GM21423 (cell line): ENCODE data around the gene HERC5.
"Not testable (repeated sequence)": the region's sequence is repeated elsewhere in the genome, so short reads cannot be mapped to it uniquely, and the experiment has no call there.

Source experiments
- ATAC-seq: cut with Tn5 transposase; IDR thresholded peaks from one replicate; pipeline ENCODE4 v1.9.1; 2021; ENCODE audit warnings: mild to moderate bottlenecking, moderate library complexity; ENCODE audit not compliant: unreplicated experiment

Gene HERC5

GRCh38 chr4:88456670-88457306, at the start of gene HERC5:
Gene HERC5 (plus strand): TSS chr4:88457119. CDS start chr4:88457270, 151 bp downstream.
- ATAC-seq: peak; percentile 91

DNA sequence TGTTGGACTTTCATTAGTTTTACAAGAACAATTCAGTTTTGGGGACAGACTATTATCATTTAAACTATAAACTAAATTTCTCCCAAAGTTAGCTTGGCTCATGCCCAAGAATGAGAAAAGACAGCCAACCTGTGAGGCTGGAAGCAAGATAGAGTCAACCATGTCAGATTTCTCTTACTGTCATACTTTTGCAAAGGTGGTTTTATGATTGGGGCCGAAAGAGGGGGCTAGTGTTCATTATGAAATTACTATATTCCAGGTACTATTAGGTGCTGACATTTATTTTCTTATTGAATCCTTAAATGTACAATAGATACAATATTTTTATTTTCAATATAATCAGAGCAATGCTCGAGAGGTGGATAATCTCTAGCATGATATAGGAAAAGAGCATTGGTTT, 47.7 kb upstream of the HERC5 start:
- ATAC-seq: no peak

DNA sequence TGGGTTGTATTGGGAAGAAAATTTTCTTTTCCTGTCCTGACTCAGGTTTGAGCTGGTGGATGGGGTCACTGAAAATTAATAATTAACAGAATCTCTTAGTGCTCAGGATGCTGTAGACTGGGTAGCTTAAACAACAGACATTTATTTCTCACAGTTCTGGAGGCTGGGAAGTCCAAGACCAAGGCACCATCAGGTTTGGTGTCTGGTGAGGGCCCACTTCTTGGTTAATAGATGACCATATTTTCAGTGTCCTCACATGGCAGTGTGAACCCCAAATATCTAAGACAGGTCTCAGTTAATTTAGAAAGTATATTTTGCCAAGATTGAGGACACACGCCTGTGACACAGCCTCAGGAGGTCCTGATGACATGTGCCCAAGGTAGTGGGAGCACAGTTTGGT, 47.1 kb upstream of the HERC5 start:
- no peak for ATAC-seq

DNA sequence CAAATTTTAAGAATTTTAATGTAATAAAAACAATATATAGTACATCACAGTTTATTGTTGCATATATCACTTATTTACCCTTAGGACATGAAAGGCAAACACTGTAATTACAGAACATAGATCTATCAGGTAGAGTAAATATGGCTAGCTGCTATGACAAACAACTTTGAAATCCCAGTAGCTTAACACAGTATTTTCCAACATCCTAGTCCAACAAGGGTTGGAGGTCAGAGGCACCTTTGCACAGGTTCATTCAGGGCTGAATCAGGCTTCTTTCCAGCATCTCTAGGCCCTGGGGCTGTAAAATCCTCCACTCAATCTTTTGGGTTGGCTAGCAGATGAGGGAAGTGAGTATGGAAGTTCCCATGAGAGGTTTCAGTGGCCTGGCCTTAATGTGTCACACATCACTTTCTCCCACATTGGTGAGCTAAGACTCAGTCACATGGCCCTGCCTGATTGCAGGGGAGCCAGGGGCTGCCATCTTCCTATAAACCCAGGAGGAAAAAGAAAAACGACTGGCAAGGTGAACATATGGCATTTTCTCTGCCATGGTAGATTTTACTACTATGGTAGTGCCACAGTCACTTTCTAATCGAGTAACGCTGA, 45.3 kb upstream of the HERC5 start:
- ATAC-seq: no peak

DNA sequence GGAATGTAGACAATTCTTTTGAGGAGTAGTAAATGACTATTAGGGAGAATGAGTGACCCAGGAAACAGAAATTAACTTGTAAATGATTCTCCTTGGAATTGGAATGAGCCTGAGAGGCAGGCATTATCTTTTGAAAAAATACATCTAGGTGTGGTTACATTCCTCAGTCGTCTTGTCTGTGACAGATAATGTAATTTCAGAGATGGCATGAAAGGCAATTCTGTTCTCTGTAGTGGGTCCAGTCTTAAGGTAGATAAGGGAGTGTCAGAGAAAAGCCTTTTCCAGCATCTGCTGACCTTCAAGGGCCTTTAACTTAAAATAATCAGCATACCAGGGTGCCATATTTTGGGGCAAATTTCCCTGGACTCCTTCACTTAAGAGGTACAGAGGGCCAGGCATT, 43.1 kb upstream of the HERC5 start:
- ATAC-seq: no peak

DNA sequence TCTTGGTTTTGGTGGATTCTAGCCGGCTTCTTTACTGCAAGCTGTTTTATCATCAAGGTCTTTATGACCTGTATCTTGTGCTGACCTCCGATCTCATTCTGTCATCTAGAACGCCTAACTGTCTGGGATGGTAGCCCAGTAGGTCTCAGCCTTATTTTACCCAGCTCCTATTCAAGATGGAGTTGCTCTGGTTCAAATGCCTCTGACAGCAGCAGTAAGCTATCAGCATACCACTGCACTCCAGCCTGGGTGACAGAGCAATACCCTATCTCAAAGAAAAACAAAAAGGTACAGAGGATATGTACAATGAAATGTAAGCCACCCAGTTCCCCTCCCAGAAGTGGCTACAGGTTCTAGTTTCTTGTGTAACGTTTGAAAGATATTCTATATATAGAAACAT, 42.2 kb upstream of the HERC5 start:
- no peak for ATAC-seq

DNA sequence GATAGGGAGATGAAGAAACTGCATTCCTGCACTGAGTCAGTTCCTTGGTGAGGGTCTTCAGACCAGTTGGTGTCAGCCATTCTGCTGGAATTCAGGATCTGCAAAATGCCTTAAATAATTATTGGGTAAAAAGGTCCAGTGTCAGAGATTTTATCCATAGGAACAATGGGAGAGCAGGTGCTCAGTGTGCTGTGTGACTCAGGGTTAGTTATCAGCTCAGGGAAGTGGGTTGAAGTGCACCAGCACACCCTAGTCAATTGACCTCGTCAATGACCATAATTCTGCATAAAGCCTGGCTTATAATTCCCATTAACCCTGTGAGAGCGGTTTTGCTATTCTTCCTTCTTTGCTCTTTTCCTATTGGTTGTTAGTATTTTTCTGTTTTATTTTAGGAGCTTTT, 40.9 kb upstream of the HERC5 start:
- ATAC-seq: no peak

GRCh38 chr4:88418411-88418810, 38.5 kb upstream of the HERC5 start:
- no peak for ATAC-seq

- no peak for ATAC-seq
These were observed 37.0 kb upstream of the HERC5 start for GRCh38 chr4:88419874-88420273.

- no peak for ATAC-seq
These were observed 36.1 kb upstream of the HERC5 start for GRCh38 chr4:88420844-88421243.

GRCh38 chr4:88422403-88422802, 34.5 kb upstream of the HERC5 start:
- no peak for ATAC-seq

- ATAC-seq: no peak
These were observed 27.5 kb upstream of the HERC5 start for GRCh38 chr4:88429401-88429800.

- no peak for ATAC-seq
These were observed 20.8 kb upstream of the HERC5 start for GRCh38 chr4:88435987-88436693.

DNA sequence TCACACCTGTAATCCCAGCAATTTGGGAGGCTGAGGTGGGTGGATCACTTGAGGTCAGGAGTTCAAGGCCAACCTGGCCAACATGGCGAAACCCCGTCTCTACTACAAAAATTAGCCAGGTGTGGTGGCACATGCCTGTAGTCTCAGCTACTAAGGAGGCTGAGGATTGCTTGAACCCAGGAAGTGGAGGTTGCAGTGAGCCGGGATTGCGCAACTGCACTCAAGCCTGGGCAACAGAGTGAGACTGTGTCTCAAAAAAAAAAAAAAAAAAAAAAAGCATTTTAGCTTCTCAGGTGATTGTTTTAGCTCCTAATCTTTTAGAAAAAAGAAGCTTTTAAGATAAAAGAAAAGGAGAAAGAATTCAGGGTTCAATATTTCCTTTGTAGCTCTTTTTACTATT, 19.0 kb upstream of the HERC5 start:
- not testable (repeated sequence) for ATAC-seq

DNA sequence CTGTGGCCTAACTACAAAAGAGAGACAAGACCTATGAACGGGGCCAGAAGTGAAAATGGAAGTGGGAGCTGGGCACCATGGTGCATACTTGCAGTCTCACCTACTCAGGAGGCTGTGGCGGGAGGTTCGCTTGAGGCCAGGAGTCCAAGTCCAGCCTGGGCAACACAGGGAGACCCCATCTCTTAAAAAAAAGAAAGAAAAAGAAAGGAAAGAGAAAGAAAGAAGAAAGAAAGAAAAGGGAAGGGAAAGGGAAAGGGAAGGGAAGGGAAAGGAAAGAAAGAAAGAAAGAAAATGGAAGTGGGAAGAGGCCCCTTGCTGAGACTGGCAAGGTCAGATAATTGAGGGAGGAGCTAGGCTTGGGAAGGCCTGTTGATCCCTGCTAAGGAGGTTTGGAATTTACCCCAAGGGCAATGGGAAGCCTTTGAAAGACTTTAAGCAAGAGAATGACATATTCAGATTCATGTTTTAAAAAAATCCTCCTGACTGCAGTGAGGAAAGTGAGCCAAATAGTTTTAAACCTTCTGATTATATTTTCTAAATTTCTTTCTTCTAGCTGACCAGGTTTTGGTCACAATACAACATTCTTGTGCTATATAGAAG, 17.7 kb upstream of the HERC5 start:
- ATAC-seq: no peak

DNA sequence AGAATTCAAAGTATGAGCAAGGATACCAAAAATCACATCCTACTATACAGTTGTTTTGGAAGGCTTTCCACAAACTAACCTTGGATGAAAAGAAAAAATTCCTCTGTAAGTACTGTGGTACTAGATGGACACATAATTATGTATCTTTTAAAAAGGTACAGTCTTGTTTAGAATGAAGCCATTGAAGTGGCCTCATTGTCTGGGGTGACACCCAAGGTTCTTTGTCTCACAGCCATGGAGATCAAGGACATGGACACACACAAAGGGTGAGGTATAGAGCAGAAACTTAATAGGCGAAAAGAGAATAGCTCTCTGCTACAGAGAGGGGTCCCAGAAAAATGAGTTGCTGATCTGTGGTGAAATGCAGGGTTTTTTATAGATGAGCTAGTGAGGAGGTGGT, 16.8 kb upstream of the HERC5 start:
- no peak for ATAC-seq

GRCh38 chr4:88441696-88442095, 15.2 kb upstream of the HERC5 start:
- ATAC-seq: no peak

- no peak for ATAC-seq
These were observed 14.2 kb upstream of the HERC5 start for GRCh38 chr4:88442689-88443191.

DNA sequence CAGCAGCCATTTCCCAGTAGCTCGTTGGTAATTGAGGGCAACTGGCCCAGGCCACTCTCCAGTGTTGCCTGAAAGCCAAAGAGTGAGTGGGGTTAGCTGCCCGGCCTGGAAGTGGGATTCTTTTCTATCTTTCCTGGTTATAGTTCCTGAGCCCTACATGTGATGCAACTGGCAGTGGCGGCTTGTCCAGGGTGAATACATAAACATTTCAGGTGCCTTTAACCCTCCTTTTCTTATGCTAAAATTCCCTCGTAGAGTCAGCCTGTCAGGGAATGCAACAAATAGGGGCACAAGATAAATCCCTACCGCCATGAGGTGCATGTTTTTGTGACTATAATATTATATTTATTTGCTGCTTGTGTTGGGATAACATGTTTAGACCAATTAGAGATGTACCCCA, 13.4 kb upstream of the HERC5 start:
- no peak for ATAC-seq

GRCh38 chr4:88445252-88445651, 11.7 kb upstream of the HERC5 start:
- no peak for ATAC-seq

DNA sequence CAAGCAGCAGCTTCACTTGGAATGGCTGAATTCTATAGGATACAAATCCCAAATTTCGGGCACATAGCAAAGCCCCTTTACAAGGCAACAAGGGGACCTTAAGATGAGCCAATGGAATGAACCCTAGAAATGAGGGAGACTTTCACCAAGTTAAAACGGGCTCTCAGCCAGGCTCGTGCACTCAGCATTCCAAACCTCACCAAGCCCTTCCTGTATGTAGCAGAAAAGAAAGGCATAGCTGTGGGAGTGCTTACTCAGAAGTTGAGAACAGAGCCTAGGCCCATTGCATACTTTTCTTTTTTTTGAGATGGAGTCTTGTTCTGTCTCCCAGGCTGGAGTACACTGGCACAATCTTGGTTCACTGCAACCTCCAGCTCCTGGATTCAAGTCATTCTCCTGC, 10.8 kb upstream of the HERC5 start:
- no peak for ATAC-seq
